Measurements from ENCODE around the gene SSBP3.

DNA sequence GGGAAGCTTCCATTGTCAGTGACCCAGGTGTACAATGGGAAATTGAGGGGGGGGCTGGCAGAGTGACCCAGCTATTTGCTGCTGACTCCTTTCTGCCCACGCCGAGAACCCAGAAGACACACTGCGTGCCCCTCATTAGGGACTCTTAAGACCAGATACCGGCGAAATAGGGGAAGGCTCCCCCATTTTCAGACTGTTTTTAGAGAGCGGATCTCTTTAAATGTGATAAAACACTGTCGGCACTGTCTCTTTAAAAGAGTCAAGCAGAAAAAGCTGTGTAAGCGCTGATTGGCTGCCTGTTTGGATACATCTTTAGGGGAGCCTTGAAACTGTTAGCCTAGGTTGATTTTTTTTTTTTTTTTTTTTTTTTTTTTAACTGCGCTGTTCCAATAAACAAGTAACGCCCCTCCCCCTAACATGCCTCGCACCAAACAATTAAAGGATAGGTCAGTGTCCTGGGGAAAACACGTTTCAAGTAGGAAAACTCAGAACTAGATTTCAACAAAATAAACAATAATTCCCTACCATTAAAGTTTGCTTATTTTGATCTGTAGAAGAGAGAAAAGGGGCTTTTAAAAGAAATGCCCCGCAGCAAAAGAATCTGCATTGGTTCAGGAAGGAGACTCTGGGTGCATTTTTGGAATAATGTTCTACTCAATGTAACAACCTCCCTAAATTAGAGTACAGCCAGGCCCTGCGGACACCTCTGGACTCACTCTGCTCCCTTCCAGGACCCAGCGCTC, 1.4 kb upstream of the SSBP3 start:
- TF ChIP-seq E2F8 (IDR thresholded peaks at IDR 0.05; ENCODE audit: low read depth, partially characterized antibody) (no peak), SMAD3 (CRISPR knock-in tag; conservative IDR thresholded peaks at IDR 0.05) (no peak), RFX1 (IDR thresholded peaks at IDR 0.05) (no peak), CHD2 (IDR thresholded peaks at IDR 0.05; ENCODE audit: low read depth, low read length) (0 out of 2 replicates have a peak, but pooled peaks have one; percentile 37), PCBP1 (IDR thresholded peaks at IDR 0.05; ENCODE audit: low read depth, low read length, poor library complexity, severe bottlenecking) (no peak), TAF1 (IDR thresholded peaks at IDR 0.05; ENCODE audit: control insufficient read depth, extremely low read depth, insufficient read depth, low read length, severe bottlenecking) (no peak), TBP (optimal IDR thresholded peaks at IDR 0.05; ENCODE audit: low read depth, low read length) (peak; percentile 77), CAMTA2 (CRISPR knock-in tag; conservative IDR thresholded peaks at IDR 0.05) (no peak)
- TF ChIP-seq, protein P1, sequence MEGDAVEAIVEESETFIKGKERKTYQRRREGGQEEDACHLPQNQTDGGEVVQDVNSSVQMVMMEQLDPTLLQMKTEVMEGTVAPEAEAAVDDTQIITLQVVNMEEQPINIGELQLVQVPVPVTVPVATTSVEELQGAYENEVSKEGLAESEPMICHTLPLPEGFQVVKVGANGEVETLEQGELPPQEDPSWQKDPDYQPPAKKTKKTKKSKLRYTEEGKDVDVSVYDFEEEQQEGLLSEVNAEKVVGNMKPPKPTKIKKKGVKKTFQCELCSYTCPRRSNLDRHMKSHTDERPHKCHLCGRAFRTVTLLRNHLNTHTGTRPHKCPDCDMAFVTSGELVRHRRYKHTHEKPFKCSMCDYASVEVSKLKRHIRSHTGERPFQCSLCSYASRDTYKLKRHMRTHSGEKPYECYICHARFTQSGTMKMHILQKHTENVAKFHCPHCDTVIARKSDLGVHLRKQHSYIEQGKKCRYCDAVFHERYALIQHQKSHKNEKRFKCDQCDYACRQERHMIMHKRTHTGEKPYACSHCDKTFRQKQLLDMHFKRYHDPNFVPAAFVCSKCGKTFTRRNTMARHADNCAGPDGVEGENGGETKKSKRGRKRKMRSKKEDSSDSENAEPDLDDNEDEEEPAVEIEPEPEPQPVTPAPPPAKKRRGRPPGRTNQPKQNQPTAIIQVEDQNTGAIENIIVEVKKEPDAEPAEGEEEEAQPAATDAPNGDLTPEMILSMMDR (IDR thresholded peaks at IDR 0.05 in 2 of 3, conservative IDR thresholded peaks at IDR 0.05 in 1 of 3; ENCODE audit: insufficient read depth in 2 of 3, low read depth in 1 of 3, low read length in 3 of 3): 0 out of 6 replicates have a peak, but pooled peaks of 1 of the 3 experiments have one; percentile 2
